ENCODE measurements around the gene MRNIP.
A peak's percentile ranks its signal among the peaks of the same experiment; 100 is the strongest.

Gene MRNIP

GRCh38 chr5:179858586-179859427, at the start of gene MRNIP:
MRNIP (minus strand) TSS chr5:179858817; CDS start chr5:179858796, 21 bp downstream.
- H3K27me3 ChIP-seq (replicated peaks; ENCODE audit: control insufficient read depth, insufficient read depth, low read length) = no peaks in the 10 kb centered on the region
- peak within 1 kb of the TSS; percentile 94 for H3K4me3 ChIP-seq (replicated peaks; ENCODE audit: low read depth, low read length)
- H3K36me3 ChIP-seq (ENCODE audit: control insufficient read depth, insufficient read depth, low read length) = peaks cover 12% of the 10 kb centered on the region
- DNase-seq (ENCODE audit: extremely low read depth, insufficient read length) = peak; percentile 98
- peak; percentile 2 for TF ChIP-seq CTCF (IDR thresholded peaks at IDR 0.05; ENCODE audit: insufficient read depth, low read length, poor library complexity, severe bottlenecking)

- peak; percentile 84 for DNase-seq (ENCODE audit: extremely low read depth, insufficient read length)
Observed at GRCh38 chr5:179907556-179908324, 49.1 kb upstream of the MRNIP start, which contains the start of gene TBC1D9B. TBC1D9B (minus strand) TSS chr5:179907897; CDS start chr5:179907821, 76 bp downstream.

GRCh38 chr5:179906795-179907555, 48.4 kb upstream of the MRNIP start:
- Histone ChIP-seq H3K36me3 (ENCODE audit: control insufficient read depth, insufficient read depth, low read length) (peaks cover 15% of the 10 kb centered on the region), H3K27me3 (replicated peaks; ENCODE audit: control insufficient read depth, insufficient read depth, low read length) (no peaks in the 10 kb centered on the region), H3K4me3 (replicated peaks; ENCODE audit: low read depth, low read length) (peak overlapping the region; percentile 85)
- peak; percentile 44 for DNase-seq (ENCODE audit: extremely low read depth, insufficient read length)
- TF ChIP-seq CTCF (IDR thresholded peaks at IDR 0.05; ENCODE audit: insufficient read depth, low read length, poor library complexity, severe bottlenecking) = no peak

More at GRCh38 chr5:179907556-179908324, 49.1 kb upstream of the MRNIP start, which contains the start of gene TBC1D9B:
- Histone ChIP-seq H3K27me3 (replicated peaks; ENCODE audit: control insufficient read depth, insufficient read depth, low read length) (no peaks in the 10 kb centered on the region), H3K4me3 (replicated peaks; ENCODE audit: low read depth, low read length) (peak within 1 kb of the TSS; percentile 85), H3K36me3 (ENCODE audit: control insufficient read depth, insufficient read depth, low read length) (peaks cover 10% of the 10 kb centered on the region)
- no peak for TF ChIP-seq CTCF (IDR thresholded peaks at IDR 0.05; ENCODE audit: insufficient read depth, low read length, poor library complexity, severe bottlenecking)

GRCh38 chr5:179906294-179906794, 47.7 kb upstream of the MRNIP start:
- Histone ChIP-seq H3K27me3 (replicated peaks; ENCODE audit: control insufficient read depth, insufficient read depth, low read length) (no peaks in the 10 kb centered on the region), H3K4me3 (replicated peaks; ENCODE audit: low read depth, low read length) (peak overlapping the region; percentile 85), H3K36me3 (ENCODE audit: control insufficient read depth, insufficient read depth, low read length) (peaks cover 16% of the 10 kb centered on the region)
- DNase-seq (ENCODE audit: extremely low read depth, insufficient read length) = no peak
- TF ChIP-seq CTCF (IDR thresholded peaks at IDR 0.05; ENCODE audit: insufficient read depth, low read length, poor library complexity, severe bottlenecking) = no peak

- H3K36me3 ChIP-seq (ENCODE audit: control insufficient read depth, insufficient read depth, low read length) = peaks cover 19% of the 10 kb centered on the region
- H3K4me3 ChIP-seq (replicated peaks; ENCODE audit: low read depth, low read length) = no peak overlapping the region
- H3K27me3 ChIP-seq (replicated peaks; ENCODE audit: control insufficient read depth, insufficient read depth, low read length) = no peaks in the 10 kb centered on the region
- DNase-seq (ENCODE audit: extremely low read depth, insufficient read length) = no peak
- TF ChIP-seq CTCF (IDR thresholded peaks at IDR 0.05; ENCODE audit: insufficient read depth, low read length, poor library complexity, severe bottlenecking) = no peak
Observed at GRCh38 chr5:179905161-179905560, 46.5 kb upstream of the MRNIP start.
